ENCODE measurements around the gene CDK19.

Gene CDK19

GRCh38 chr6:110683241-110683640 lies 132.0 kb downstream of the CDK19 start:
- Mint-ChIP-seq H3K36me3 (no peaks in the 10 kb centered on the region), H3K4me1 (peaks cover 19% of the 10 kb centered on the region), H3K27me3 (no peaks in the 10 kb centered on the region), H3K9me3 (no peaks in the 10 kb centered on the region), H3K4me3 (no peak overlapping the region), H3K27ac (no peak overlapping the region)
- ATAC-seq: no peak

DNA sequence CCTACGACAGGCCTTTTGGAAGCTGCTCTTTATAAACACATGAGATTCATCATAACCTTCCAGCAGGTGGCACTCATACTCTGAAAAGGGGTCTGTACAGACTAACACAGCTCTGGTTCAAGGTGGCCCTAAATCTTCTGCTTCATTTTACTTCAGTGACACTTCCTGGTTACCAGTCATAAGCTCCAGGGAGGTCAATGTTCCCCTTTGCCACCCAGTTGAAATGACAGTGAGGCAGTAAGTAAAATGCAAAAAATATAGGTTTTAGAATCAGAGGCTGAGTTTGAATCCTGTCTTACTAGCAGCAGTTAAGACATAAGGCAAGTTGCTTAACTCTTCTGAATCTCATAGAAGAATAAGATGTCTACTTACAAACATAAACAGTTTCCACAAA lies 132.8 kb downstream of the CDK19 start:
- Mint-ChIP-seq H3K27me3 (no peaks in the 10 kb centered on the region), H3K27ac (peak overlapping the region; percentile 64), H3K4me3 (no peak overlapping the region), H3K36me3 (no peaks in the 10 kb centered on the region), H3K4me1 (peaks cover 12% of the 10 kb centered on the region), H3K9me3 (no peaks in the 10 kb centered on the region)
- ATAC-seq: peak; percentile 98

GRCh38 chr6:110681543-110682459 lies 133.5 kb downstream of the CDK19 start:
- ATAC-seq: no peak
- Mint-ChIP-seq H3K27me3 (no peaks in the 10 kb centered on the region), H3K36me3 (no peaks in the 10 kb centered on the region), H3K4me3 (no peak overlapping the region), H3K9me3 (no peaks in the 10 kb centered on the region), H3K27ac (peak overlapping the region; percentile 64), H3K4me1 (peaks cover 7% of the 10 kb centered on the region)

DNA sequence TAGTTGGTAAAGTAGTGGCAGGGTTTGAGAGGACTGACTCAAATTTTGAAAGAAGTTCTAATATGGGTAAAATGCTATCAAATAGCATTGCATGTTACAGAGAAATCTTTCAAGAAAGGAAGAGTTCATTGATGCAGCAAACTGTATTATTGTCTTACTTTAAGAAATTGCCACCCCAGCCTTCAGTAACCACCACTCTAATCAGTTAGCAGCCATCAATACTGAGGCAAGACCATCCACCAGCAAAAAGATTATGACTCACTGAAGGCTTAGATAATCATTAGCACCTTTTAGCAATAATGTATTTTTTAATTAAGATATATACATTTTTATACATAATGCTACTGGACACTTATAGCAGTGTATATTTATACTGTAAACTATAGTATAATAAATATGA lies 138.9 kb downstream of the CDK19 start:
- Mint-ChIP-seq H3K9me3 (no peaks in the 10 kb centered on the region), H3K4me1 (no peaks in the 10 kb centered on the region), H3K27ac (no peak overlapping the region), H3K4me3 (no peak overlapping the region), H3K27me3 (no peaks in the 10 kb centered on the region), H3K36me3 (peaks cover 6% of the 10 kb centered on the region)
- no peak for ATAC-seq

DNA sequence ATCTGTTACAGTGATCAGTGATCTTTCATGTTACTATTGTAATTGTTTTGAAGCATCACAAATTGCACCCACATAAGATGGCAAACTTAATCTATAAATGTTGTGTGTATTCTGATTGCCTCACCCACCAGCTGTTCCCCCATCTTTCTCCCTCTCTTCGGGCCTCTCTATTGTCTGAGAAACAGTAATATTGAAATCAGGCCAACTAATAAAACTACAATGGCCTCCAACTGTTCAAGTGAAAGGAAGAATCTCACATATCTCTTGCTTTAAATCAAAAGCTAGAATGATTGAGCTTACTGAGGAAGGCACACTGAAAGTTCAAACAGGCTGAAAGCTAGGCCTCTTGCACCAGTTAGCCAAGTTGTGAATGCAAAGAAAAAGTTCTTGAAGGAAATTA lies 141.2 kb downstream of the CDK19 start:
- Mint-ChIP-seq H3K4me1 (no peaks in the 10 kb centered on the region), H3K4me3 (no peak overlapping the region), H3K27me3 (no peaks in the 10 kb centered on the region), H3K9me3 (no peaks in the 10 kb centered on the region), H3K27ac (no peak overlapping the region), H3K36me3 (peaks cover 6% of the 10 kb centered on the region)
- ATAC-seq: no peak

DNA sequence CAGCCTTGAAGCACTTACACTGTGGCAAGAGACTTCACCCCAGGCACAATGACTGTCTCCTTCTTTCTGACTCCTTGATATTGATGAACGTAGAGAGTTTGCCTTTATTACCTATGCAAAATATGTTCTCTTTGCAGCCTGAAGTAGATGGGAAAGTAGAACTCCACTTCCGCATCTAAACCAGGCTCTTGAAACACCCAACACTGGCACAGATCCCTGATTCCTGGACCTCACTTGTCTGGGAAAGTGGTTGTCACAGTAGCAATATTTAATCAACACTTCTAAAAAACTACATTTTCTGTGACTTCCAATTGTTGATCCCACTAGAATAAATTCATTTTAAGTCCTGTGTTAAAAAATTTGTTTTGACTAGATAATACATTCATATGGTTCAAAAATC lies 143.1 kb downstream of the CDK19 start:
- Mint-ChIP-seq H3K4me1 (no peaks in the 10 kb centered on the region), H3K9me3 (no peaks in the 10 kb centered on the region), H3K4me3 (no peak overlapping the region), H3K27ac (no peak overlapping the region), H3K36me3 (peaks cover 6% of the 10 kb centered on the region), H3K27me3 (no peaks in the 10 kb centered on the region)
- ATAC-seq: no peak

DNA sequence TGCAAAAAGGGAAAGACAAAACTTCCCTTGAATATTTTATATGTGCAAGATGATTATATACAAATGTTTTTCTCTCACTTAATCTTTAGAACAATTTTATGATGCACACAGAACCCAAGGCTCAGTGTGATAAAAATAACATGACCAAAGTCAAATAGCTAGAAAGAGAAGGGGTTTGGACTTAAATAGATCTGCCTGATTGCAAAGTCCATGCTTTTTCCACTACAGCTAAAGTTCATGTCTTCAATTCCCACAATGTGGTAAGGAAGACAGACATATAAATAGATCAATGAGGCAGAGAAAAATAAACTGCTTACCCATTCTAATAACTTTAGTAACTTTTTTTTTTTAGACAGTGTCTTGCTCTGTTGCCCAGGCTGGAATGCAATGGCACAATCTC lies 143.8 kb downstream of the CDK19 start:
- H3K9me3 Mint-ChIP-seq: no peaks in the 10 kb centered on the region
- H3K27ac Mint-ChIP-seq: no peak overlapping the region
- no peak for ATAC-seq
- no peaks in the 10 kb centered on the region for H3K27me3 Mint-ChIP-seq
- peaks cover 6% of the 10 kb centered on the region for H3K36me3 Mint-ChIP-seq
- no peaks in the 10 kb centered on the region for H3K4me1 Mint-ChIP-seq
- no peak overlapping the region for H3K4me3 Mint-ChIP-seq

DNA sequence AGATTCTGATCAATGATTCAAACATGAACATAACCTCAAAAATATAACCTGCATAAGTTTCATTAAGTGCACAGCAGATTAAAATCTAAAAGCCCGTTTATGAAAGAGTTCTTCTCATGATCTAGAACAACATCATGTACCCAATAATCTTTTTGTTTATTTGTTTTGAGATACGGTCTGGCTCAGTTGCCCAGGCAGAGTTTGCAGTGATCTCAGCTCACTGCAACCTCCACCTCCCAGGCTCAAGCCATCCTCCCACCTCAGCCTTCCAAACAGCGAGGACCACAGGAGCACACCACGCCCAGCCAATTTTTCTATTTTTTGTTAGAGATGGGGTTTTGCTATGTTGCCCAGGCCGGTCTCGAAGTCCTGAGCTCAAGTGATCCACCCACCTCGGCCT lies 149.7 kb downstream of the CDK19 start:
- Mint-ChIP-seq H3K27me3 (no peaks in the 10 kb centered on the region), H3K27ac (peak overlapping the region; percentile 72), H3K36me3 (peaks cover 29% of the 10 kb centered on the region), H3K4me3 (no peak overlapping the region), H3K4me1 (peaks cover 16% of the 10 kb centered on the region), H3K9me3 (peaks cover 6% of the 10 kb centered on the region)
- ATAC-seq: no peak

DNA sequence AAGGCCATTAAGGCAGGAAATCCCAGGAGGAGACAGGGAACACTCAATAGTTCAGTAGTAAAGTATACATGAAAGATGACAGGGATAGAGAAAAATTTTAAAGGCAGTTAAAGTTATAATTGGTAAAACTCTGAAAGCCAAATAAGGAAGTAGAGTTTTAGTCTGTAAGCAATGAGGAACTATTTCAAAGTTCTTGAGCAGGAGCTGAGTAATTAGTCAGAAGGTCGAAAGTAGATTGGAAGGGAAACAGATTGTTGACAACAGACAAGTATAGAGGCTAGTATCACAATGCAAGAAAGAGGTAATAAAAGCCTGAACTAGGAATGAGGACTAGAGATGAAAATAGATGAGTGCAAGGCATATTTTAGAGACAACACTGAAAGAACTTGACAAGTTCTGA lies 150.3 kb downstream of the CDK19 start:
- Mint-ChIP-seq H3K4me1 (peaks cover 16% of the 10 kb centered on the region), H3K4me3 (no peak overlapping the region), H3K36me3 (peaks cover 36% of the 10 kb centered on the region), H3K9me3 (peaks cover 7% of the 10 kb centered on the region), H3K27me3 (no peaks in the 10 kb centered on the region), H3K27ac (peak overlapping the region; percentile 72)
- peak; percentile 90 for ATAC-seq

- H3K4me3 Mint-ChIP-seq: no peak overlapping the region
- no peaks in the 10 kb centered on the region for H3K27me3 Mint-ChIP-seq
- peaks cover 36% of the 10 kb centered on the region for H3K36me3 Mint-ChIP-seq
- peaks cover 7% of the 10 kb centered on the region for H3K9me3 Mint-ChIP-seq
- H3K4me1 Mint-ChIP-seq: peaks cover 16% of the 10 kb centered on the region
- ATAC-seq: no peak
- H3K27ac Mint-ChIP-seq: no peak overlapping the region
Observed at GRCh38 chr6:110662490-110663211, 152.6 kb downstream of the CDK19 start.

- peaks cover 7% of the 10 kb centered on the region for H3K9me3 Mint-ChIP-seq
- H3K27me3 Mint-ChIP-seq: no peaks in the 10 kb centered on the region
- H3K27ac Mint-ChIP-seq: no peak overlapping the region
- H3K36me3 Mint-ChIP-seq: peaks cover 37% of the 10 kb centered on the region
- H3K4me1 Mint-ChIP-seq: peaks cover 16% of the 10 kb centered on the region
- ATAC-seq: no peak
- H3K4me3 Mint-ChIP-seq: no peak overlapping the region
Observed at GRCh38 chr6:110661414-110661813, 153.9 kb downstream of the CDK19 start.

GRCh38 chr6:110660066-110660655 lies 155.1 kb downstream of the CDK19 start:
- Mint-ChIP-seq H3K4me1 (peaks cover 13% of the 10 kb centered on the region), H3K4me3 (no peak overlapping the region), H3K27ac (no peak overlapping the region), H3K9me3 (peaks cover 6% of the 10 kb centered on the region), H3K27me3 (no peaks in the 10 kb centered on the region), H3K36me3 (peaks cover 46% of the 10 kb centered on the region)
- no peak for ATAC-seq

DNA sequence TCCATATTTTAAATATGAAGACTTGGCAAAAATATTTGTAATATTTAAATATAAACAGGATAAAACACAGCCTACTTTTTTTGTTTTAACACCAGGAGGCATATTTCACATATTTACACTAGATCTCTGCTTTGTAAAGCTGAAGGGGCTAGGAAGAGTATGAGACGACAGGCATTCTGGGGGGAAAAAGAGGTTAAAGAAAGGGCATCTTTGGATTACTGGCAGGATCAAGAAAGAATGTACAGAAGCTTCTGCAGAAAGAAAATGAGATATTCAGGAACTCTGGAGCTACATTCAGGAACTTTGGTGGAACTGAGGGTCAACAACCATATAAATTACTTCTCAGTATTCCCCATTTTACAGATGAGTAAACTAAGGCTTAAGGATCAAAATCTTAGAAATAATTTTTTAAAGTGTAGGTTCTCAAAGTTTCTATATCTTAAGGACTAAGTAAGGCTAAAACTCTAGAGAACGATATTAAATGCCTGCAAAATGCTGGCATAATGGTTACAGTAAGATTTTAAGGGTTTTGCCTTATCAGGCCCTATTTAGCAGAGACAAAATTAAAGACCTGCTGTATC lies 156.5 kb downstream of the CDK19 start:
- Mint-ChIP-seq H3K27ac (no peak overlapping the region), H3K27me3 (no peaks in the 10 kb centered on the region), H3K36me3 (peaks cover 33% of the 10 kb centered on the region), H3K4me3 (no peak overlapping the region), H3K4me1 (peaks cover 5% of the 10 kb centered on the region), H3K9me3 (peaks cover 4% of the 10 kb centered on the region)
- no peak for ATAC-seq

DNA sequence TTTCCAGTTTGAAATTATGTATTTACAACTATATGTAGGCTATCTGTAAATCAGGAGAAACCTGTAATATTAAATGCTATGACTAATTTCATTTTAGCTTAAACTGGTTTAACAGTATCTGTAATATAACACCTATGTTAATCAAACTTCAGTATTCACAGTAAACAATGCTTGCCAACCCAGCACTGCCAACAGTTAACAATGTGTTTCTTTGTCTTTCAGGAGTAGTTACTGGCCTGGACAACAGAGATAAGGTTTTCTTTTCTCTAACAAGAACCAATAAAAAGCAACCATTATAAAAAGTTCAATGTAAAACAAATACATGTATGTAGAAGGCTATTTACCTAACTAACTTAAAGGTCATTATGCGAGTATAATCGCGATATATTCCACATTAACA lies 158.8 kb downstream of the CDK19 start:
- no peak overlapping the region for H3K27ac Mint-ChIP-seq
- no peaks in the 10 kb centered on the region for H3K27me3 Mint-ChIP-seq
- H3K9me3 Mint-ChIP-seq: peaks cover 4% of the 10 kb centered on the region
- H3K4me1 Mint-ChIP-seq: peaks cover 5% of the 10 kb centered on the region
- no peak for ATAC-seq
- peaks cover 34% of the 10 kb centered on the region for H3K36me3 Mint-ChIP-seq
- H3K4me3 Mint-ChIP-seq: no peak overlapping the region

- Mint-ChIP-seq H3K27me3 (no peaks in the 10 kb centered on the region), H3K27ac (no peak overlapping the region), H3K4me3 (no peak overlapping the region), H3K4me1 (peaks cover 5% of the 10 kb centered on the region), H3K36me3 (peaks cover 35% of the 10 kb centered on the region), H3K9me3 (peaks cover 3% of the 10 kb centered on the region)
- ATAC-seq: no peak
Observed at GRCh38 chr6:110655821-110656220, 159.4 kb downstream of the CDK19 start.

Measured in stimulated activated memory B cell treated with anti-CD40 and anti-IgM and Interleukin-4, amounts not matched to agents 10 μg/mL and 1 μg/mL and 100 μg/mL, for 72 hours (primary cell).